IPS-18a (cell line): Measurements from ENCODE around the gene KDF1.

Experiments used
- H3K27ac ChIP-seq: one replicate; pipeline ENCODE4 v1.5.1; 2013; ENCODE audit warnings: low read length
- H3K27me3 ChIP-seq: one replicate; pipeline ENCODE4 v1.6.1; 2013; ENCODE audit warnings: mild to moderate bottlenecking, low read length; ENCODE audit not compliant: control insufficient read depth, insufficient read depth
- H3K36me3 ChIP-seq: one replicate; pipeline ENCODE4 v1.6.1; 2013; ENCODE audit warnings: low read depth, low read length; ENCODE audit not compliant: control insufficient read depth
- H3K4me1 ChIP-seq: one replicate; pipeline ENCODE4 v1.6.1; 2013; ENCODE audit warnings: low read depth, low read length; ENCODE audit not compliant: control insufficient read depth
- H3K4me3 ChIP-seq: one replicate; pipeline ENCODE4 v1.5.1; 2013; ENCODE audit warnings: low read length
- H3K9ac ChIP-seq: one replicate; pipeline ENCODE4 v1.6.1; 2013; ENCODE audit warnings: mild to moderate bottlenecking, low read length, moderate library complexity
- H3K9me3 ChIP-seq: one replicate; pipeline ENCODE4 v1.6.1; 2013; ENCODE audit warnings: low read depth, low read length; ENCODE audit not compliant: control insufficient read depth

KDF1 gene

GRCh38 chr1:26923711-26924110 lies 36.6 kb downstream of the KDF1 start:
- no peak overlapping the region for H3K27ac ChIP-seq
- no peak overlapping the region for H3K4me3 ChIP-seq
- H3K36me3 ChIP-seq = peaks cover 43% of the 10 kb centered on the region
- H3K9me3 ChIP-seq = no peaks in the 10 kb centered on the region
- no peaks in the 10 kb centered on the region for H3K27me3 ChIP-seq
- peaks cover 7% of the 10 kb centered on the region for H3K4me1 ChIP-seq
- H3K9ac ChIP-seq = no peak overlapping the region

GRCh38 chr1:26922901-26923300 lies 37.4 kb downstream of the KDF1 start:
- peaks cover 35% of the 10 kb centered on the region for H3K36me3 ChIP-seq
- H3K9ac ChIP-seq = peak overlapping the region; percentile 96
- H3K27ac ChIP-seq = no peak overlapping the region
- H3K4me1 ChIP-seq = peaks cover 7% of the 10 kb centered on the region
- peak overlapping the region; percentile 97 for H3K4me3 ChIP-seq
- H3K9me3 ChIP-seq = no peaks in the 10 kb centered on the region
- no peaks in the 10 kb centered on the region for H3K27me3 ChIP-seq

GRCh38 chr1:26922431-26922729 lies 37.9 kb downstream of the KDF1 start:
- Histone ChIP-seq H3K4me1 (peaks cover 7% of the 10 kb centered on the region), H3K27ac (peak overlapping the region; percentile 88), H3K9me3 (no peaks in the 10 kb centered on the region), H3K36me3 (peaks cover 29% of the 10 kb centered on the region), H3K27me3 (no peaks in the 10 kb centered on the region), H3K4me3 (peak overlapping the region; percentile 97), H3K9ac (peak overlapping the region; percentile 96)

GRCh38 chr1:26921540-26922430 lies 38.5 kb downstream of the KDF1 start, which contains the start of gene NUDC:
Gene NUDC, plus strand, starts transcription at chr1:26921743. Its CDS starts 106 bp downstream, at chr1:26921849.
- peak within 1 kb of the TSS; percentile 97 for H3K4me3 ChIP-seq
- peaks cover 26% of the 10 kb centered on the region for H3K36me3 ChIP-seq
- H3K27me3 ChIP-seq = no peaks in the 10 kb centered on the region
- no peaks in the 10 kb centered on the region for H3K9me3 ChIP-seq
- H3K9ac ChIP-seq = peak within 1 kb of the TSS; percentile 96
- H3K27ac ChIP-seq = peak within 1 kb of the TSS; percentile 88
- peaks cover 7% of the 10 kb centered on the region for H3K4me1 ChIP-seq

GRCh38 chr1:26921126-26921539 lies 39.1 kb downstream of the KDF1 start:
- Histone ChIP-seq H3K9me3 (no peaks in the 10 kb centered on the region), H3K27ac (peak overlapping the region; percentile 57), H3K27me3 (no peaks in the 10 kb centered on the region), H3K36me3 (peaks cover 19% of the 10 kb centered on the region), H3K9ac (peak overlapping the region; percentile 96), H3K4me1 (peaks cover 7% of the 10 kb centered on the region), H3K4me3 (peak overlapping the region; percentile 97)

GRCh38 chr1:26915204-26915842 lies 44.9 kb downstream of the KDF1 start:
- no peak overlapping the region for H3K9ac ChIP-seq
- no peak overlapping the region for H3K4me3 ChIP-seq
- H3K4me1 ChIP-seq = no peaks in the 10 kb centered on the region
- H3K9me3 ChIP-seq = no peaks in the 10 kb centered on the region
- no peak overlapping the region for H3K27ac ChIP-seq
- no peaks in the 10 kb centered on the region for H3K36me3 ChIP-seq
- H3K27me3 ChIP-seq = no peaks in the 10 kb centered on the region

GRCh38 chr1:26913754-26914619 lies 46.3 kb downstream of the KDF1 start, which contains the start of gene NR0B2:
Gene NR0B2, minus strand, starts transcription at chr1:26913975. Its CDS starts 35 bp downstream, at chr1:26913940.
- Histone ChIP-seq H3K4me3 (no peak within 1 kb of the TSS), H3K9ac (no peak within 1 kb of the TSS), H3K4me1 (no peaks in the 10 kb centered on the region), H3K27ac (no peak within 1 kb of the TSS), H3K36me3 (no peaks in the 10 kb centered on the region), H3K27me3 (no peaks in the 10 kb centered on the region), H3K9me3 (no peaks in the 10 kb centered on the region)

GRCh38 chr1:26913389-26913753 lies 46.9 kb downstream of the KDF1 start:
- Histone ChIP-seq H3K4me1 (no peaks in the 10 kb centered on the region), H3K27ac (no peak overlapping the region), H3K27me3 (no peaks in the 10 kb centered on the region), H3K4me3 (no peak overlapping the region), H3K36me3 (no peaks in the 10 kb centered on the region), H3K9ac (no peak overlapping the region), H3K9me3 (no peaks in the 10 kb centered on the region)

- Histone ChIP-seq H3K9ac (no peak overlapping the region), H3K4me1 (no peaks in the 10 kb centered on the region), H3K36me3 (no peaks in the 10 kb centered on the region), H3K27me3 (no peaks in the 10 kb centered on the region), H3K27ac (no peak overlapping the region), H3K9me3 (no peaks in the 10 kb centered on the region), H3K4me3 (no peak overlapping the region)
Measured at GRCh38 chr1:26912147-26912490, 48.1 kb downstream of the KDF1 start.

- H3K36me3 ChIP-seq = no peaks in the 10 kb centered on the region
- no peaks in the 10 kb centered on the region for H3K27me3 ChIP-seq
- H3K4me1 ChIP-seq = no peaks in the 10 kb centered on the region
- H3K9ac ChIP-seq = no peak overlapping the region
- no peak overlapping the region for H3K27ac ChIP-seq
- H3K4me3 ChIP-seq = no peak overlapping the region
- H3K9me3 ChIP-seq = no peaks in the 10 kb centered on the region
Measured at GRCh38 chr1:26911399-26912146, 48.7 kb downstream of the KDF1 start.
